Adrenal gland (tissue), 5 donors: ENCODE data around the gene SULT2B1.

Experiments used
- POLR2A ChIP-seq, 2 donors: fragments of 450-650 bp; IDR thresholded peaks; one replicate each; pipeline ENCODE4 v1.6.1; 2017; ENCODE audit warnings: antibody characterized with exemption in 2 of 2, mild to moderate bottlenecking in 2 of 2, moderate library complexity in 1 of 2
- TF ChIP-seq, protein P1 (sequence below), 6 experiments: fragments of 450-650 bp in 4 of 6; fragments of 200-600 bp in 2 of 6; sonication (generic) in 1 of 6; IDR thresholded peaks; 1 replicate in 5 of 6; 2 replicates in 1 of 6; pipeline versions ENCODE4 v1.5.1 to v1.8.0; 2016 to 2021; ENCODE audit warnings: antibody characterized with exemption in 6 of 6, mild to moderate bottlenecking in 2 of 6, moderate library complexity in 1 of 6
- donor health status: DM: no; HTN: no; CAD: no.

DNA sequence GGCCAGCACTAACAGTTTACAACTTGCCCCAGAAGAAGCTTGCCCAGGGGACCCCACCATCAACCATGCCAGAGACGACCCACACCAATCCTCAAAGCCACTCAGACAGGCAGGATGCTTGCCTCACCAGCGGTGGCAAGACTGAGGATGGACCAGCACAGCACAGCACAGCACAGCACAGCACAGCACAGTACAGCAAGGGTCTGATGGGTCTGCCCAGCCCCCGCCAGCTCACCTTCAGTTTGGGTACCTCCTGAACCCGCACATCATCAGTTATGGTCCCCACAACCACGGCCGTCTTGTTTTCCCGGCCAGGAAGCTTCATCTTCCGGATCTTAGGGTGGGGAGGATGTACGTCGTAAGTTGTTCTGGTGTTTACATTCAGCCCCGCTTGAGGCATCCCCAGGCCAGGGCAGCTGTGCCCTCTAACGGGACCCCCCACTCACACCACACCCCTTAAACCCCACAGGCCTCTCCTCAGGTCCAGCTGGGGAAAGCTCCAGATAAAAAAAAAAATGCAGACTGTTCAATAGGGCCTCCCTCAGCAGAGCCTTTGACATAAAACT, 64.6 kb downstream of the SULT2B1 start:
- TF ChIP-seq, protein P1, sequence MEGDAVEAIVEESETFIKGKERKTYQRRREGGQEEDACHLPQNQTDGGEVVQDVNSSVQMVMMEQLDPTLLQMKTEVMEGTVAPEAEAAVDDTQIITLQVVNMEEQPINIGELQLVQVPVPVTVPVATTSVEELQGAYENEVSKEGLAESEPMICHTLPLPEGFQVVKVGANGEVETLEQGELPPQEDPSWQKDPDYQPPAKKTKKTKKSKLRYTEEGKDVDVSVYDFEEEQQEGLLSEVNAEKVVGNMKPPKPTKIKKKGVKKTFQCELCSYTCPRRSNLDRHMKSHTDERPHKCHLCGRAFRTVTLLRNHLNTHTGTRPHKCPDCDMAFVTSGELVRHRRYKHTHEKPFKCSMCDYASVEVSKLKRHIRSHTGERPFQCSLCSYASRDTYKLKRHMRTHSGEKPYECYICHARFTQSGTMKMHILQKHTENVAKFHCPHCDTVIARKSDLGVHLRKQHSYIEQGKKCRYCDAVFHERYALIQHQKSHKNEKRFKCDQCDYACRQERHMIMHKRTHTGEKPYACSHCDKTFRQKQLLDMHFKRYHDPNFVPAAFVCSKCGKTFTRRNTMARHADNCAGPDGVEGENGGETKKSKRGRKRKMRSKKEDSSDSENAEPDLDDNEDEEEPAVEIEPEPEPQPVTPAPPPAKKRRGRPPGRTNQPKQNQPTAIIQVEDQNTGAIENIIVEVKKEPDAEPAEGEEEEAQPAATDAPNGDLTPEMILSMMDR (IDR thresholded peaks at IDR 0.05) = no peak
- TF ChIP-seq POLR2A (IDR thresholded peaks at IDR 0.05) = no peak
